ENCODE data around the gene TBC1D22B.

GRCh38 chr6:37320646-37321045 is 63.1 kb downstream of the TBC1D22B start:
- no peak for TF ChIP-seq CTCF (conservative IDR thresholded peaks at IDR 0.05; ENCODE audit: low read depth, low read length)
- no peak for TF ChIP-seq EZH2 (IDR thresholded peaks at IDR 0.05; ENCODE audit: low read length, unreplicated experiment)

Measured in PC-3 (cell line).